Glomerular endothelial cell (primary cell): ENCODE data around the gene ATXN1L. TPM values are rescaled to one million over a fixed set of nuclear protein-coding genes. Genes with fewer than 3 reads are reported as not detected.
"Not testable (repeated sequence)": the region's sequence is repeated elsewhere in the genome, so short reads cannot be mapped to it uniquely, and the experiment has no call there.

Experiments
- DNase-seq: peaks from one replicate; pipeline ENCODE4 v3.0.0-alpha.2; 2011; ENCODE audit warnings: low read depth, low spot score; ENCODE audit errors: extremely low read depth
- total RNA-seq: library from RNA; depleted of rRNA; stranded (reverse); fragments of >200 nt; gene quantifications from 2 replicates; pipeline ENCODE4 v1.2.3, GENCODE V29; 2015

Gene ATXN1L, protein sequence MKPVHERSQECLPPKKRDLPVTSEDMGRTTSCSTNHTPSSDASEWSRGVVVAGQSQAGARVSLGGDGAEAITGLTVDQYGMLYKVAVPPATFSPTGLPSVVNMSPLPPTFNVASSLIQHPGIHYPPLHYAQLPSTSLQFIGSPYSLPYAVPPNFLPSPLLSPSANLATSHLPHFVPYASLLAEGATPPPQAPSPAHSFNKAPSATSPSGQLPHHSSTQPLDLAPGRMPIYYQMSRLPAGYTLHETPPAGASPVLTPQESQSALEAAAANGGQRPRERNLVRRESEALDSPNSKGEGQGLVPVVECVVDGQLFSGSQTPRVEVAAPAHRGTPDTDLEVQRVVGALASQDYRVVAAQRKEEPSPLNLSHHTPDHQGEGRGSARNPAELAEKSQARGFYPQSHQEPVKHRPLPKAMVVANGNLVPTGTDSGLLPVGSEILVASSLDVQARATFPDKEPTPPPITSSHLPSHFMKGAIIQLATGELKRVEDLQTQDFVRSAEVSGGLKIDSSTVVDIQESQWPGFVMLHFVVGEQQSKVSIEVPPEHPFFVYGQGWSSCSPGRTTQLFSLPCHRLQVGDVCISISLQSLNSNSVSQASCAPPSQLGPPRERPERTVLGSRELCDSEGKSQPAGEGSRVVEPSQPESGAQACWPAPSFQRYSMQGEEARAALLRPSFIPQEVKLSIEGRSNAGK
- total RNA-seq: 26.1 and 26.9 TPM in 2 replicates

DNA sequence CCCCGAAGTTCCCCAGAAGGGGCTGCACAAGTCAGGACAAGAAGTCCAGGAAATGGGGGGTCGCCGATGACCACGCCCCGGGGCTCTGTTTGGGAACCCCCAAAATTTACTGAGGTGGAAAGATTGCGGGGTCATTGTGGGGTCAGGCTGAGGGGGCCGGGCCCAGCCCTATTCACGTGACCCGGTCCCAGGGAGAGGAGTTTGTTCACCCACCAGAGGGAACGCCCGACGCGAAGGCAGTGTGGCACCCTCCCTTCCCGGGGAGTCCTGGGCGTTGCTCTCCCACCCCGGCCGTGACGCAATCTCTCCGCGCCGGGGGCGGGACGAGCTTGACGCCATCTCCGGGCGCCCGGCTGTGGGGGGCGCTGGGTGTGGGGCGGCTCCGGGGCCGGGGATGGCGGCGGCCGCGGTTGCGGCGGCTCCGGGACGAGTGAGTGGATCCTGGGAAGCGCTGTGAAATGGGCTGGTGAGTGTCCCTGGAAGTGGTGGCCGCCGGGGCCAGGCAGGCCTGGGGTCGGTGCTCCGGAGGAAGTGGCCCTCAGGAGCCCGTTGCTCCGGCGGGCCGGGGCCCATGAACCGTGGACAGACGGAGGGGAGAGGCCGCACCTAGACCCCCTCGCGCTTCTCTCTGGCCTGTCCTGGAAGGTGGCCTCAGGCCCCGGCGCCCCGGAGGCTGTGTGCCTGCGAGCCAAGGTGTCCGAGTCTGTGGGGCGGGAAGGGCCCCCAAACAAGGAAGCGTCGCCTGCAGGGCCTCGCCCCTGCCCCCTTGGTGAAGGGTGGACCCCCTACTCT, at the start of gene ATXN1L:
Gene ATXN1L (plus strand): TSS at position 338 of the 792 bp plus-strand sequence. CDS start 3,765 bp downstream, outside the sequence.
- DNase-seq: no peak

DNA sequence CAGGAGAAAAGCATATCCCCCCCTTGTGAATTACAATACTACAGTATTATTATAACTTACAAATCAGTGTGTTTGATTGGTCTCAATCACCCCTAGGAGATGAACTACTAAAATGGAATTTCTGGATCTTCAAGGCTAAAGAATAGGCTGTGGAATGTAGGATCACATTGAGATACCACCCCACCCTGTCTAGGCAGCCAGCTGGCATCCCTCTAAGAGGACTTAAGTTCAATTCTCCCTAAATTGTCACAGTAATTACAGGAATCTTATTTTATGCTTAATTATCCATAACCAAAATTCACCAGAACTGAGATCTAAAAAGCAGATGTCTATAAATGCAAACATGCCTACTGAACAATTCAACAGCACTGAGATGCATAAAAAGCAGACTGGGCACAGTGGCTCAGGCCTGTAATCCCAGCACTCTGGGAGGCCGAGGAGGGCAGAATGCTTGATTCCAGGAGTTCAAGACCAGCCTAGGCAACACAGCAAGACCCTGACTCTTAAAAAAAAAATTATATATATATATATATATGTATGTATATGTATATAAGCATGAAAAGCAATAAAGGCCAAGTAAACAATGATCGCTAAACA, 49.2 kb upstream of the ATXN1L start:
- DNase-seq: no peak

DNA sequence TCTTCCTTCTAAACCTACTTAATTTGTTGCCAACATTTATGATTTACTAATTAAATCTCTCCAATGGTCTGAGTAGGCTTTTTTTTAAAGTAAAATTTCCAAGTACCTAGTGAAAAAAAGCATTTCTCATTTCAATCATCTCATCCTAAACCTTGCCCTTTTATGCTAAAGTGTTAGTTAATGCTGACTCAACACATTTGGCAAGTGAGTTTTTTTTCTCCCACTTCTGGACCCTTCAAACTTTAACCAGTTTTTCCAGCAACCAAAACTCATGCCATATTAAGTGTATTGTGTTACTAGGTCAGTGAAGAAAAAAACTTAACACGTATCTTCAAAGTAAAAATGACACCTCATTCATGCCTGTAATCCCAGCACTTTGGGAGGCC, 42.5 kb upstream of the ATXN1L start:
- no peak for DNase-seq

DNA sequence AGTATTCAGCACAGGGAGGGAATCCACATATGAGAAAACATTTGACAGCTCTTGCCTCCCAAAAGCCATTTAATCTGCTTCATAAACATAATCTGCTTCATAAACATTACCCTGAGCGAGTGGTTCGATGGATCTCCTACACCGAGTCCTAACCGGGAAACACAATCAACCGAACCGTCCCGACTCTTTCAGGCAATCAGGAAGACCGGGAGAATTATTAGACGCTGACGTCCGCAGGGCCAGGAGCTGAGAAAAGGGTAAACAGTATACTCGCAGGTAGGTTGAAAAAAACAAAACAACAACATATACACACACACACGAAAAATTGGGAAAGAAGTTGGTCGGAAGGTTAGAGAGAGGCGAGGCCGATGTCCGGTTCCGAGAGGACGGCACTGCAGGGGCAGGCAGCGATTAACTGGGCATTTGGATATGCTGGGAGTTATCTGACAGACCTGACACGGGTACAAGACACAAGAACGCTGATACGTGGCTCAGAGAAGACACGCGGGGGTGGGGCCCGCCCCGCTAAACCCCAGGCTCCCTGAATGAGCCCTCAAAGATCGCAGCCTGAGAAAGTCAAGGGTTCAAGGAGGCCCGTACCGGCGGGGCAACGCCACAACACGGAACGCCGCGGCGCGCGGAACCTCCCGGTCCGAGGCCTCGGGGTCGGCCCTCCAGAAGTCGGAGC, 37.7 kb upstream of the ATXN1L start:
- no peak for DNase-seq

DNA sequence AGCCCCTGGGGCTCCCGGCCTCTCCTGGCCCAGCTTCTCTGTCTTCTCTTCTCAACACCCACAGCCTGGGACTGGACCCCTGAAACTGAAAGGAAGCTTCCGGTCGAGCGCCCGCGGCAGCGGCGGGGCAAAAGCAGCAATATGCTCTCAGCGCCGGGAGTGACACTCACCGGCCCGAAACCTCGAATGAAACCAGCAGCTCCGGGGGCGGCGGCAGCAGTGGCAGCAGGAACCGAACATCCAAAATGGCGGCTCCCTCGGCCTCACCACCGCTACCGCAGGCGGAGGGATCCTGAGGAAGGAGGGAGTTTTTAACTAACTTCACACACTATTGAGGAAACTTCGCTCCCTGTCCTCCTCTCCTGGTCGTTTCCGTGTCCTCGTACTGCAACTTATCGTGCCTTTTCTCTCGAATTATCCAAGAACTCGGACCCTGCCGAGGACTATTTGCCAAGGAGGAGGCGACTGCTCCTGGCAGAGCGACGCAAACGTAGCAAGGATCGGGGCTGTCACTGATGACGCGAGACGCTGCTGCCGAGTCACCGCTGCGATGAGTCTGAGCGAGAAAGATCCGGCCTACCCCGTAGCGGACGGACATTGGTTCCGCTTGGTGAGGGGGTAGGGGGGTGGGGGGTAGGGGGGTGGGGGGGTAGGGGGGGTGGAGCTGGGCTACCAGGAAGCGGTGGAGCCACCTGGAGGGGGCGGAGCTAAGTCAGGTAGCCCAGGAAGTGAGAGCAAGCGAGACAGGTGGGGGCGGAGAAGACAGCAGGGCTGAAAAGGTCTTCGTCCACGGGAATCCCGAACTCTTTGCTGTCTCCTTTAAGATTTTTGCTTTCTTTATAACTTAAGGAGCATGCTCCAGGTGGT, 37.0 kb upstream of the ATXN1L start, which contains the start of gene AP1G1:
Gene AP1G1 (minus strand): TSS at position 242 of the 867 bp plus-strand sequence. CDS start 19,355 bp downstream, outside the sequence.
- peak; percentile 94 for DNase-seq

DNA sequence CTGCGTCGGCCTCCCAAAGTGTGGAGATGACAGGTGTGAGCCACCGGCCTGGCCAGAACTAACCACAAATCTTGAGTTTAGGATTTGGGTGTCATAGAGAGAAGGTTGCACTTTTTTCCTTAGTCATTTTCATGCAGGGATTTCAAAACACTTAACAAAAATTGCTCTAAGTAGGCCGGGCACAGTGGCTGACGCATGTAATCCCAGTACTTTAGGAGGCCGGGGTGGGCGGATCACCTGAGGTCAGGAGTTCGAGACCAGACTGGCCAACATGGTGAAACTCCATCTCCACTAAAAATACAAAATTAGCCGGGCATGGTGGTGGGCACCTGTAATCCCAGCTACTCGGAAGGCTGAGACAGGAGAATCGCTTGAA, 35.6 kb upstream of the ATXN1L start:
- not testable (repeated sequence) for DNase-seq

DNA sequence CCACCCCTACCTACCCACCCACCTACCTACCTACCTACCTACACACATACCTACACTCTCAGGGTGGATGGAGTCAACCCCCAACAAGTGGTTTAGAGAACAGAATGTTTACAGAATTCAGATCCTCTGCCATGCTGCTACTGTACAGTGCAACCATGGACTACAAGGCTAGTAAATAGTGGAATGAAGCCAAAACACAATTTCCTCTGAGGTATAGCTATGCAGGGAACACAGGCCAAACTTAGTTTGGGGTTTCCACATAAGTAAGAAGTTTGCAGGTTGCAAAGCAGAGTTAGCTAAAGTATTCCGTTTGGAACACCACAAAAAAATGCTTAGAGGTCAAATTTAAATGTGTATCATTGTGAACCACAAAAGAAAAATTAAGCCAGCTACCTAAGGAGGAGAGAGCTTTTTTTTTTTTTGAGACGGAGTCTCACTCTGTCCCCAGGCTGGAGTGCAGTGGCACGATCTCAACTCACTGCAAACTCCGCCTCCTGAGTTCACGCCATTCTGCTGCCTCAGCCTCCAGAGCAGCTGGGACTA, 34.4 kb upstream of the ATXN1L start:
- DNase-seq: no peak

DNA sequence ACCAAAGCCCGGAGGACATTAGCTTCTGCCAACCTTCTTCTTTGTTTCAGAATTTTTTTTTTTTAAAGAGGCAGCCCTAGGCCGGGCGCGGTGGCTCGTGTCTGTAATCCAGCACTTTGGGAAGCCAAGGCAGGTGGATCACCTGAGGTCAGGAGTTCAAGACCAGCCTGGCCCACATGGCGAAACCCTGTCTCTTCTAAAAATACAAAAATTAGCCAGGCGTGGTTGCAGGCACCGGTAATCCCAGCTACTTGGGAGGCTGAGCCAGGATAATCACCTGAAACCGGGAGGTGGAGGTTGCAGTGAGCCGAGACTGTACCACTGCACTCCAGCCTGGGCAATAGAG, 28.6 kb upstream of the ATXN1L start:
- DNase-seq: not testable (repeated sequence)

DNA sequence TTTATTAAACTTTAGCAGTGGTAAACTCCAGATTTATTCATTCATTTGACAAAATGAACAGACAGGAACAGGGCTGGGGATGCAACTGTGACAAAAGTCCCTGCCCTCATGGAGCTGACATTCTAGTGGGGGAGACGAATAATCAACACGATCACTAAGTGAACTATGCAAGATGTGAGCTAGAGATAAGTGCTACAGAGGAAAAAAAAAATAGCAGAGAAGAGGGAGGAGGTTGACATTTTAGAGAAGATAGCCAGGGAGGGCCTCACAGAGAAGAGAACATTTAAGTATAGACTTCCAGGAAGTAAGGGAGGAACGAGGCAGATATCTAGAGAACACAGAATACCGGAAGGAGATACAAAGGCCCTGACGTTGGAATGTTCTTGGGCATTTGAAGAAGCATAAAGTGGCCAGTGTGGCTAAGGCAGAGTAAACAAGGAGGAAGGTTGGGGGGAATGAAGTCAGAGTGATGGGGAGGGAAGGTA, 19.2 kb upstream of the ATXN1L start:
- no peak for DNase-seq

DNA sequence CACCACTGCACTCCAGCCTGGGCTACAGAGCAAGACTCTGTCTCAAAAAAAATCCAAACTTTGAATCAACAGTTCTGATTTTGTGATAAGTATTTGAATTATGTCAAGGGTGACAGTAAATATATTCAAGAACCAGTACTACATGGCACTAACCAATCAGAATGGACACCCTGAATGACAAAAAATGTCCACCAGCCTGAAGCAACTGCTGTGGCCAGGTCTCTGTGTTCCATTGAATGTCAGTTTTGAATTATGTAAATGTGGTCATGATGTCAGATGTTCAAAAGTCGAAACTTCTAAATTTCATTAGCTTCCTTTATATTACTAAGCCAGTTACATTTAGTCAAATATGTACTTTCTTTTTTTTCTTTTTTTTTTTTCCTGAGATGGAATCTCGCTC, 15.4 kb upstream of the ATXN1L start:
- DNase-seq: no peak

DNA sequence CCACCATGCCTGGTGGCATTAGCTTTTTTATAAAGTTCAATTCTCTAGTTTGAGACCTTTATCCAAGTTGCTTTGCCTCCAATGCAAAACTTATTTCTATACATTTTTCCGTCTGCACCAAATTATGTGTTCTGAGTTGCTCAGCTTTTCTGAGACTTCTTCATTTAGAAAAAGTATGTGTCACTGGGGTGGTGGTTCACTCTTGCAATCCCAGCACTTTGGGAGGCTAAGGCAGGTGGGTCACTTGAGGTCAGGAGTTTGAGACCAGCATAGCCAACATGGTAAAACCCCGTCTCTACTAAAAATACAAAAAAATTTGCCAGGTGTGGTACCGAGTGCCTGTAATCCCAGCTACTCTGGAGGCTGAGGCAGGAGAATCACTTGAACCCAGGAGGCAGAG, 14.1 kb upstream of the ATXN1L start:
- DNase-seq: not testable (repeated sequence)

DNA sequence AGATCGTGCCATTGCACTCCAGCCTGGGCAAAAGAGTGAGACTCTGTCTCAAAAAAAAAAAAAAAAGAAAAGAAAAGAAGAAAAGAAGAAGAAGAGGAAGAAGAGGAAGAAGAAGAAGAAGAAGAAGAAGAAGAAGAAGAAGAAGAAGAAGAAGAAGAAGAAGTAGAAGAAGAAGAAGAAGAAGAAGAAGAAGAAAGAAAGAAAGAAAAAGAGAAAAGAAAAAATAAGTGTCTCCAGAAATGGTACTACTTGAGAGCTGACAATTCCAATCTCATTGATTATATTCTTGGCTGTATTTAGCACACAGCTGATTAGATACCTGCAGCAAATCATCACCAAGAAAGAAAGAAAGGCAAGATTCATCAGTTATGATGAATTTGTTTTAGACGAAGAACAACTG, 13.7 kb upstream of the ATXN1L start:
- DNase-seq: not testable (repeated sequence)

DNA sequence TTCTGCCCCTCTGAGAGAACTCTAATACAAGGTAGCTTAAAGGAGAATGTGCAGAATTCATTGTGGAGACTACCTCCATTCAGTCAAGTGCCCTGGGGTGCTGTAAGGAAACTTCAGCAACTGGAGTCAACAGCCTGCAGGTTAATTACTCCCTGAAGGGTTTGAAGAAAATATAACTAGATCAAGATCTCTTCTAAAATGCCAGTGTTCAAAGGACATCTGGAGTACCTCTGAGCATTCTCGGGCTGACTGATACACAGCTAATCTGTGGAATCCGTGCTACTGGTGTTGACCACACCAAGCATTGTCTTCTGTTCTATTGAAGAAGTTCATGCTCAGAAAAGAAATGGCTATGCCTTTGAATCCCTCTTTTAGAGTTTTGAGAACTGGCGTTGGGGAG, 11.5 kb upstream of the ATXN1L start:
- no peak for DNase-seq

DNA sequence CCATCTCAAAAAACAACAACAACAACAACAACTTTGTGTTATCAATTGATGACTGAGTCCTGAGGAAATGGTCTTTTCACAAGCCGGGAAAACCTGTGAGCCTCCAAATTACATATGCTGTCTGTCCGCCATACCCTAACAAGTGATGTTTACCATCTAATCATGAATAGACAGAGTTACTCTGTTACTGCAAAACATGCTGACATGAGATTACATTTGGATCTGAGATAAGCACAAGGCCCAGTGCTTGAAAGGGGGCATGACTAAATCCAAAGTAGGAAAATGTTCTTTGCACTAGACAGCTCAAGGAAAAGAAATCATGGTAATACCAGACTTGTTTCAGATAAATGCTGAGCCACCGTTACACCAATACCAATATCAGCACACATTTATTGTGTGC, 8.6 kb upstream of the ATXN1L start:
- DNase-seq: no peak

DNA sequence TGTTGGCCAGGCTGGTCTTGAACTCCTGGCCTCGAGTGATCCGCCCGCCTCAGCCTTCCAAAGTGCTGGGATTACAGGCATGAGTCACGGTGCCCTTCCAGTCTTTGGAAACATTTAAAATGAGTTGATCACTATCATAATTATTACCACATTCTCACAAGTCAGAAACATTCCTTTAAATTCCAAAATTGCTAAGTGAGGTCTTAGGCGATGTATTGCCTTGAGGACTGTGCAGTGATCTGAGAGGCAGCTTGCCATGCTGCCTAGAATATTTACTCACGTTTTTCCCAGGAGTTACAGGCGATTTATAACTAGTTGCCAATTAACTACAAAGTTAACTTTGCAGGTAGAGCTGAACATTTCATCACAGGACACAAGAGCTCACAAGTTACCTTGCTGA, 5.7 kb upstream of the ATXN1L start:
- no peak for DNase-seq

DNA sequence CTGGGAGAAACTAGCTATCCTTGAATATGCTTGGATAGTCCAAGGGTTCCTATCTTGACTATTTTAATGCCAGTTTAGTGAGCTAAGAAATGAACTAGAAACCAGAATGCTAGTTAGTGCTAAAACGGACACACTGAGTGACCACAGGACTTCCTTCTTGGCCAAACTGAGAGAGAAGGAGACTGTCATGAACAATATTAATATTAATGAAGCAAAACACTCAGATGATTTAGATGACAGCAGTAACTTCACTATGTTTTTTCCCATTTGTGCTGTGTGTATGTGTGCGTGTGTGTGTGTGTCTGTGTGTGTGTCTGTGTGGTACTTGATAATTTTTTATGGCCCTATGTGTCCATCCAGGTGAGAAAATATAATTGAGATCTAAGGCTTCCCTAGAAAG, 2.2 kb upstream of the ATXN1L start:
- DNase-seq: no peak

DNA sequence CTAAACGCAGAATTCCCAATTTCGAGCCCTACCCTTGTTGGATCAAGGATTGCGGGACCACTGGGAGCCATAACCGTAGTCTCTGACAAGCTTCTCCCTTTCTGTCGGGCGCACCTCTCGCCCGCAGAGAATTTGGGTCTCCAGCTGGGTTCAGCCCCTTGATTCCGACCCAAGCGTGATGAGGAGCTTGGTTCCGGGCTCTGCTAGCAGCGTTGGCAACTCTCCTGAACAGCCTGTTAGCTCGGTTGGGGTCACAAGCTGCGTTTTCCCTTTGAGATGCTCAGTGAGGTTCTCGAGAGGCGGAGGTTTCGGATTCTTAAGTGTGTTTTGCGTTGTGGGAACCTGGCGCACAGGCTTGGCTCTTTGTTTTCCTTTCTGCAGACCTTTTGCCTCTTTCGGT, 655 bp downstream of the ATXN1L start:
- DNase-seq: no peak

DNA sequence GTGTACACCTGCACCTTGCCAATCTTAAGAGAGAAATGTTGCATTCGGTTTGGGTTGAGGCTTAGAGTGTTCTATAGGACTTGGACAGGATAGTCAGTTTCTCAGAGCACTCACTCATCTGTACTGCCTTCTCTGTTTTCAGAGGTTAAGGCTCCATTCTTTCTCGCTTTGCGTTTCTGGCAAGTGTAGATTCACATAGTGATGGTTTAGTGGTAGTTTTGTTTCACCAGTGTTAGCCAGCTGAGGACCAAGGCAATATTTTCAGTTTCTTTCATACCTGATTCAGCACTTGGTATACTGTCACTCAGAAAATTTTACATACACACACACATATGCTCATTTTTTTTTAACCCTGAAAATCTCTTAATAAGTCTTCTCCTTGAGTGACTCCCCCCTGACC, 1.3 kb downstream of the ATXN1L start:
- no peak for DNase-seq

DNA sequence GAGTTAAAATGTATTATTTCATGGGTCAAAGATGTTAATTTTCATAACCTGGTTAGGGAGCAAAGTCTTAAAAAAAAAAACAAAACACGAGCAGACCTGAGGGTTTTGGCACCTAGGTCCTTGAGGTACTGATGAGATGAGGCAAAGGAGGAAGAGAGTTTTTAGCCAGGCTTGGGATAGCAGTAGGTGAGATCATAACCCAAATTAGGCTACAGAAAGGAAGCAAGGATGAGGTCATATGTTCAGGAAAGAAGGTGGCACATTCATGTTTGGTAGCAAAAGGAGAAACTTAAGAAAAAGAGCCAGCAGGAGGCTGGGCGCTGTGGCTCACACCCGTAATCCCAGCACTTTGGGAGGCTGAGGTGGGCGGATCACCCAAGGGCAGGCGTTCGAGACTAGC, 2.8 kb downstream of the ATXN1L start:
- DNase-seq: no peak
